HepG2 (cell line): ENCODE measurements around the gene DBN1. TPM values are rescaled to one million over a fixed set of nuclear protein-coding genes. Genes with fewer than 3 reads are reported as not detected.

Source experiments
- BCL6 ChIP-seq: IDR thresholded peaks from 2 replicates; pipeline ENCODE4 v1.6.1; 2016; ENCODE audit warnings: missing genetic modification reagents, missing compliant biosample characterization
- CEBPB ChIP-seq: IDR thresholded peaks from 2 replicates; pipeline ENCODE4 v1.6.1; 2011; ENCODE audit warnings: low read depth, low read length, improper control_type of control experiment, borderline replicate concordance
- DNMT3B ChIP-seq: conservative IDR thresholded peaks from 2 replicates; pipeline ENCODE4 v1.6.1; 2016; ENCODE audit warnings: missing biosample characterization, control low read depth
- HNRNPLL ChIP-seq: fragments of 200-400 bp; formaldehyde crosslinking; IDR thresholded peaks from 2 replicates; pipeline ENCODE4 v1.6.1; 2017; ENCODE audit warnings: mild to moderate bottlenecking, low read depth, low read length; ENCODE audit not compliant: poor library complexity, severe bottlenecking
- HOXA5 ChIP-seq: sonication (generic); formaldehyde crosslinking; IDR thresholded peaks from 2 replicates; pipeline ENCODE4 v1.4.0; 2020; ENCODE audit warnings: missing genetic modification reagents
- KLF6 ChIP-seq: IDR thresholded peaks from 2 replicates; pipeline ENCODE4 v1.8.0; 2016; ENCODE audit warnings: missing biosample characterization, missing genetic modification reagents
- NFATC3 ChIP-seq: sonication (generic); formaldehyde crosslinking; IDR thresholded peaks from 2 replicates; pipeline ENCODE4 v1.5.1; 2020; ENCODE audit warnings: mild to moderate bottlenecking, missing genetic modification reagents
- PAX8 ChIP-seq: sonication (generic); formaldehyde crosslinking; IDR thresholded peaks from 2 replicates; pipeline ENCODE4 v1.8.0; 2022; ENCODE audit warnings: mild to moderate bottlenecking, missing genetic modification reagents, borderline replicate concordance
- SP4 ChIP-seq: sonication (generic); formaldehyde crosslinking; IDR thresholded peaks from 2 replicates; pipeline ENCODE4 v1.8.1; 2023; ENCODE audit warnings: mild to moderate bottlenecking, missing genetic modification reagents
- TARDBP ChIP-seq: sonication (generic); formaldehyde crosslinking; IDR thresholded peaks from 2 replicates; pipeline ENCODE4 v1.8.0; 2022; ENCODE audit warnings: mild to moderate bottlenecking, missing genetic modification reagents
- THAP11 ChIP-seq: IDR thresholded peaks from 2 replicates; pipeline ENCODE4 v1.6.1; 2016; ENCODE audit warnings: missing biosample characterization, missing genetic modification reagents
- ZFP37 ChIP-seq: sonication (generic); formaldehyde crosslinking; IDR thresholded peaks from 2 replicates; pipeline ENCODE4 v1.4.0; 2020; ENCODE audit warnings: missing genetic modification reagents, borderline replicate concordance
- ZNF138 ChIP-seq: sonication (generic); formaldehyde crosslinking; IDR thresholded peaks from 2 replicates; pipeline ENCODE4 v1.5.0; 2020; ENCODE audit warnings: mild to moderate bottlenecking, low read depth, missing genetic modification reagents
- ZNF264 ChIP-seq: sonication (generic); formaldehyde crosslinking; IDR thresholded peaks from 2 replicates; pipeline ENCODE4 v1.4.0; 2020; ENCODE audit warnings: missing genetic modification reagents
- ZNF274 ChIP-seq: sonication (generic); formaldehyde crosslinking; IDR thresholded peaks from 2 replicates; pipeline ENCODE4 v1.5.1; 2020; ENCODE audit warnings: mild to moderate bottlenecking, missing genetic modification reagents
- ZNF331 ChIP-seq: sonication (generic); formaldehyde crosslinking; IDR thresholded peaks from 2 replicates; pipeline ENCODE4 v1.4.0; 2020; ENCODE audit warnings: missing genetic modification reagents
- ZNF792 ChIP-seq: IDR thresholded peaks from 2 replicates; pipeline ENCODE4 v1.6.1; 2016
- ZSCAN25 ChIP-seq: sonication (generic); formaldehyde crosslinking; IDR thresholded peaks from 2 replicates; pipeline ENCODE4 v1.8.0; 2022; ENCODE audit warnings: mild to moderate bottlenecking, missing genetic modification reagents
- polyA plus RNA-seq, 8 experiments: library from polyadenylated mRNA; depleted of rRNA in 3 of 8; stranded (reverse) in 7 of 8; unstranded in 1 of 8; fragments of >200 nt; fragmentation: Illumina TruSeq in 4 of 8; extraction: Trizol in 4 of 8; gene quantifications; 2 replicates each; pipeline versions ENCODE4 v1.2.1 to v1.2.3, GENCODE V29; 2011 to 2016; ENCODE audit warnings: low read depth in 4 of 8, missing spikeins in 1 of 8, mixed read lengths in 1 of 8; ENCODE audit not compliant: insufficient read depth in 1 of 8
- total RNA-seq, 5 experiments: library from RNA; depleted of rRNA; stranded (reverse); fragments of >200 nt; fragmentation: Illumina TruSeq; extraction: Trizol; gene quantifications; 2 replicates each; pipeline ENCODE4 v1.2.3, GENCODE V29; 2016; ENCODE audit warnings: low read depth in 1 of 5
- TF ChIP-seq, protein P1 (sequence below): sonication (generic); formaldehyde crosslinking; IDR thresholded peaks from 2 replicates; pipeline ENCODE4 v1.4.0; 2020; ENCODE audit warnings: missing genetic modification reagents
- TF ChIP-seq, protein P2 (sequence below): sonication (generic); formaldehyde crosslinking; IDR thresholded peaks from 2 replicates; pipeline ENCODE4 v1.8.0; 2022; ENCODE audit warnings: mild to moderate bottlenecking, missing genetic modification reagents, moderate library complexity
- TF ChIP-seq, protein P3 (sequence below): sonication (generic); formaldehyde crosslinking; IDR thresholded peaks from 2 replicates; pipeline ENCODE4 v1.9.0; 2022; ENCODE audit warnings: missing genetic modification reagents, mild to moderate bottlenecking, borderline replicate concordance
- TF ChIP-seq, protein P4 (sequence below): sonication (generic); formaldehyde crosslinking; IDR thresholded peaks from 2 replicates; pipeline ENCODE4 v1.4.0; 2020; ENCODE audit warnings: low read depth, missing genetic modification reagents

DBN1 gene
- total and polyA plus RNA-seq, 2 of the 13 experiments (the other 11 are each of a cell fraction or from before 2014, with no cell fraction given): 27.0 to 37.3 TPM

DNA sequence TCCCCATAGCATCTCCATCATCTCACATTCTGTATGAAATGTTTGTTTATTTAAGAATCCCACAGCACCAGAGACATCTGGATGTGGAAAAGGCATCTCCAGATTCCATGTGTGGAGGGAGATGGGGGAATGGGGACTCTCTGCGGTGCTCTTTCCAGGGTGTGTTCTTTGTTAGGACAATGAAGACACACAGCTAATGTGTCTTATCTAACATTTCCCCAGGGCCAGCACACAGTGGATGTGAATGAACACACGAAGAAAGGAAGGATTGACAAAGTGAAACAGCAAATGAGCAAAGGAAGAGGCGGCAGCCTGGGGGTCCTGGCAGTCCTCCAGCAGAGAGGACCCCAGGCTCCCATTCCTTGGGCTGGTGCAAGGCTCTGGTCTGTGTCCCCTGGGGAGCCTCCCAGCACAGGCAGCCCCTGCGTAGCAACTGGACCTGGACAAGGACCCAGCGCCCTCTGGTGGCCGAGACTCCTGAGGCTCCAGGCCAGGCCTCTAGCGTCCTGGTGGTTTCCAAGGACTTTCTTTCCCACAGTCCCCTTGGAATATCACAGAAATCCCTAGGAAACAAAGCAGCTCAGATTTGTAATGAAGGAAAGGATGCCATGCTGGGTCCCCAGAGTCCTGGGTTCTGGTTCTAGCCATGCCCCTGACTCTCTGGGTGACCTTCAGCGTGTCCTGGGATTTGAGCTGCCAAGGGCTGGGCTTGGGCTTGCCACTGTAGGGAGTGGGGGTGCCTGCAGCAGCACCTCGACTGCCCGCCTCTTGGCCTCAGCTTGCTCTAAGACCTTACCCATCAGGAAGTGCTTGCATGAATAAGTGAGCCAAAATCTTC lies 27.5 kb upstream of the DBN1 start (continued):
- TF ChIP-seq ZNF331 (CRISPR knock-in tag): peak; percentile 42; the same call in 1 of the 2 replicates
- no peak for TF ChIP-seq ZNF138 (CRISPR knock-in tag)
- no peak for TF ChIP-seq SP4 (CRISPR knock-in tag)
- no peak for TF ChIP-seq CEBPB
- 0 out of 2 replicates have a peak, but pooled peaks have one; percentile 32 for TF ChIP-seq ZFP37
- peak; percentile 43; the same call in 1 of the 2 replicates for TF ChIP-seq ZSCAN25 (CRISPR knock-in tag)
- TF ChIP-seq DNMT3B: no peak
- TF ChIP-seq HOXA5 (CRISPR knock-in tag): peak; percentile 54; the same call in 1 of the 2 replicates
- TF ChIP-seq BCL6 (CRISPR knock-in tag): 0 out of 2 replicates have a peak, but pooled peaks have one; percentile 31
- TF ChIP-seq, protein P1, sequence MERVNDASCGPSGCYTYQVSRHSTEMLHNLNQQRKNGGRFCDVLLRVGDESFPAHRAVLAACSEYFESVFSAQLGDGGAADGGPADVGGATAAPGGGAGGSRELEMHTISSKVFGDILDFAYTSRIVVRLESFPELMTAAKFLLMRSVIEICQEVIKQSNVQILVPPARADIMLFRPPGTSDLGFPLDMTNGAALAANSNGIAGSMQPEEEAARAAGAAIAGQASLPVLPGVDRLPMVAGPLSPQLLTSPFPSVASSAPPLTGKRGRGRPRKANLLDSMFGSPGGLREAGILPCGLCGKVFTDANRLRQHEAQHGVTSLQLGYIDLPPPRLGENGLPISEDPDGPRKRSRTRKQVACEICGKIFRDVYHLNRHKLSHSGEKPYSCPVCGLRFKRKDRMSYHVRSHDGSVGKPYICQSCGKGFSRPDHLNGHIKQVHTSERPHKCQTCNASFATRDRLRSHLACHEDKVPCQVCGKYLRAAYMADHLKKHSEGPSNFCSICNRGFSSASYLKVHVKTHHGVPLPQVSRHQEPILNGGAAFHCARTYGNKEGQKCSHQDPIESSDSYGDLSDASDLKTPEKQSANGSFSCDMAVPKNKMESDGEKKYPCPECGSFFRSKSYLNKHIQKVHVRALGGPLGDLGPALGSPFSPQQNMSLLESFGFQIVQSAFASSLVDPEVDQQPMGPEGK (CRISPR knock-in tag): peak; percentile 60
- TF ChIP-seq, protein P2, sequence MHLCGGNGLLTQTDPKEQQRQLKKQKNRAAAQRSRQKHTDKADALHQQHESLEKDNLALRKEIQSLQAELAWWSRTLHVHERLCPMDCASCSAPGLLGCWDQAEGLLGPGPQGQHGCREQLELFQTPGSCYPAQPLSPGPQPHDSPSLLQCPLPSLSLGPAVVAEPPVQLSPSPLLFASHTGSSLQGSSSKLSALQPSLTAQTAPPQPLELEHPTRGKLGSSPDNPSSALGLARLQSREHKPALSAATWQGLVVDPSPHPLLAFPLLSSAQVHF: no peak
- peak; percentile 38 for TF ChIP-seq HNRNPLL
- TF ChIP-seq ZNF792 (CRISPR knock-in tag): peak; percentile 87
- no peak for TF ChIP-seq ZNF264 (CRISPR knock-in tag)
- TF ChIP-seq ZNF274 (CRISPR knock-in tag): peak; percentile 46; the same call in 1 of the 2 replicates
- TF ChIP-seq THAP11 (CRISPR knock-in tag): peak; percentile 58
- no peak for TF ChIP-seq PAX8 (CRISPR knock-in tag)
- TF ChIP-seq, protein P3, sequence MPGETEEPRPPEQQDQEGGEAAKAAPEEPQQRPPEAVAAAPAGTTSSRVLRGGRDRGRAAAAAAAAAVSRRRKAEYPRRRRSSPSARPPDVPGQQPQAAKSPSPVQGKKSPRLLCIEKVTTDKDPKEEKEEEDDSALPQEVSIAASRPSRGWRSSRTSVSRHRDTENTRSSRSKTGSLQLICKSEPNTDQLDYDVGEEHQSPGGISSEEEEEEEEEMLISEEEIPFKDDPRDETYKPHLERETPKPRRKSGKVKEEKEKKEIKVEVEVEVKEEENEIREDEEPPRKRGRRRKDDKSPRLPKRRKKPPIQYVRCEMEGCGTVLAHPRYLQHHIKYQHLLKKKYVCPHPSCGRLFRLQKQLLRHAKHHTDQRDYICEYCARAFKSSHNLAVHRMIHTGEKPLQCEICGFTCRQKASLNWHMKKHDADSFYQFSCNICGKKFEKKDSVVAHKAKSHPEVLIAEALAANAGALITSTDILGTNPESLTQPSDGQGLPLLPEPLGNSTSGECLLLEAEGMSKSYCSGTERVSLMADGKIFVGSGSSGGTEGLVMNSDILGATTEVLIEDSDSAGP (CRISPR knock-in tag): peak; percentile 41; the same call in 1 of the 2 replicates
- 0 out of 2 replicates have a peak, but pooled peaks have one; percentile 54 for TF ChIP-seq NFATC3 (CRISPR knock-in tag)
- TF ChIP-seq KLF6 (CRISPR knock-in tag): 0 out of 2 replicates have a peak, but pooled peaks have one; percentile 57
- TF ChIP-seq, protein P4, sequence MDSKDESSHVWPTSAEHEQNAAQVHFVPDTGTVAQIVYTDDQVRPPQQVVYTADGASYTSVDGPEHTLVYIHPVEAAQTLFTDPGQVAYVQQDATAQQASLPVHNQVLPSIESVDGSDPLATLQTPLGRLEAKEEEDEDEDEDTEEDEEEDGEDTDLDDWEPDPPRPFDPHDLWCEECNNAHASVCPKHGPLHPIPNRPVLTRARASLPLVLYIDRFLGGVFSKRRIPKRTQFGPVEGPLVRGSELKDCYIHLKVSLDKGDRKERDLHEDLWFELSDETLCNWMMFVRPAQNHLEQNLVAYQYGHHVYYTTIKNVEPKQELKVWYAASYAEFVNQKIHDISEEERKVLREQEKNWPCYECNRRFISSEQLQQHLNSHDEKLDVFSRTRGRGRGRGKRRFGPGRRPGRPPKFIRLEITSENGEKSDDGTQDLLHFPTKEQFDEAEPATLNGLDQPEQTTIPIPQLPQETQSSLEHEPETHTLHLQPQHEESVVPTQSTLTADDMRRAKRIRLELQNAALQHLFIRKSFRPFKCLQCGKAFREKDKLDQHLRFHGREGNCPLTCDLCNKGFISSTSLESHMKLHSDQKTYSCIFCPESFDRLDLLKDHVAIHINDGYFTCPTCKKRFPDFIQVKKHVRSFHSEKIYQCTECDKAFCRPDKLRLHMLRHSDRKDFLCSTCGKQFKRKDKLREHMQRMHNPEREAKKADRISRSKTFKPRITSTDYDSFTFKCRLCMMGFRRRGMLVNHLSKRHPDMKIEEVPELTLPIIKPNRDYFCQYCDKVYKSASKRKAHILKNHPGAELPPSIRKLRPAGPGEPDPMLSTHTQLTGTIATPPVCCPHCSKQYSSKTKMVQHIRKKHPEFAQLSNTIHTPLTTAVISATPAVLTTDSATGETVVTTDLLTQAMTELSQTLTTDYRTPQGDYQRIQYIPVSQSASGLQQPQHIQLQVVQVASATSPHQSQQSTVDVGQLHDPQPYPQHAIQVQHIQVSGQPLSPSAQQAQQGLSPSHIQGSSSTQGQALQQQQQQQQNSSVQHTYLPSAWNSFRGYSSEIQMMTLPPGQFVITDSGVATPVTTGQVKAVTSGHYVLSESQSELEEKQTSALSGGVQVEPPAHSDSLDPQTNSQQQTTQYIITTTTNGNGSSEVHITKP (CRISPR knock-in tag): peak; percentile 58; the same call in 1 of the 2 replicates
- 0 out of 2 replicates have a peak, but pooled peaks have one; percentile 48 for TF ChIP-seq TARDBP
